ENCODE results near the gene CCDC171.
"Not testable (repeated sequence)": the region's sequence is repeated elsewhere in the genome, so short reads cannot be mapped to it uniquely, and the experiment has no call there.

CCDC171 gene

DNA sequence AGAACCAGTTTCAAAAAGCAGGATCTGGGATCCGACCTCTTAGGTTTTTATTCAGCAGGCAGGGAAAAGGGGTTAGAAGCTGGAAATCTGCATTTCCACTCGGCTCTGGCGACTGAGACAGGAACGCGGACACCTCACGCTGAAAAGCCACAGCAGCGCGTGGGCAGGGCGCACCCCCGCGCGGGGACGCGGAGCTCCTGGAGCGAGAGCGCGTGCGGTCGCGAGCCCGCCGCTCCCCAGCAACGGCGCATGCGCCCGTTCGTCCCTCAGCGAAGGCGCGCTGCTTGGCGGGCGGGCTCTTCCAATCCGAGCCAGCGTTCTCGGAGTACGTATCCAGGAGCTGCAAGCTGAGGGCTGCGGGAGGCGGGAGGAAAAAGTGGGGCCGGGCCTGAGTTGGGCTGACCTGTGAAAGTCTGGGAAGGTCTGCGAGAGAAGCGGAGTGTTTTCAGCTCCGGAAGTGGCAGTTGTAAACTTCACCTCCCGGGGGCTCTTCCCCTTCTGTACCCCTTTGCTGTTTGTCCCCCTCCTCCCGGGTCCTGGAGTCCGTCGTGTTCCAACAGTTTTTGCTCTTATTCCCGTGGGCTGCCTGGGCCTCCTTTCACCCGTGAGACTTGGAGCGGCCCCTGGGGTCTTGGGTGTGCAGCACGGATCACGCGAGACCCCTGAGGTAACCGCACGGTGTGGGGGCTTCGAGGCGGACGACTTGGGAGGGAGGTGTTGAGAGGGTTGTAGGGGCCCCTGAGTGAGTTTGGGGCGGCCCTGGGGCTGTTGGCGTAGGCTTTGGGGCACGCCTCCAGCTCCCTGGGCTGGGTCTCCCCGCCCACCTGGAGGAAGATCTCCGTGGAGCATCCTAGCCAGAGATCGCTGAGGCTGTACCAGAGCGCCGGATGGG, at the start of gene CCDC171:
TSS of gene CCDC171 (plus strand) at position 408 of the 892 bp plus-strand sequence. CDS start 11,046 bp downstream, outside the sequence.
- peak; percentile 98 for DNase-seq (ENCODE audit: low spot score)

DNA sequence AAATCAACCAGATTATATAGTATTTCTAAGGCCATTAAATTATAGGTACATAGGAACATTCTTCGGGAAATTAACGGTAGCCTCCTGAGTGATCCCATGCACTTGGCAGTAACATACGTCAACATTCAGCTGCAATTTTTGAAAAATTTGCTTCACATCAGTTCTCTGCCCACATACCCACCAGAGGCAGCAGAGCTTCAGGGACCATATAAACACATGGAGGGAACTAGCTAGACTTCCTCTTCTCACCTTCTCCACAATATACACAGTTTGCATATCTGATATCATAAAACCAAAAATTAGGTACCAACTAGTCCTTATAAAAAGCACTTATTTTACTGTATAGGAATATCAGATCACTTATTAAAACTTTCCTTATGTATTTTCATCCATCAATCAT, 46.9 kb upstream of the CCDC171 start:
- DNase-seq (ENCODE audit: low spot score): no peak

DNA sequence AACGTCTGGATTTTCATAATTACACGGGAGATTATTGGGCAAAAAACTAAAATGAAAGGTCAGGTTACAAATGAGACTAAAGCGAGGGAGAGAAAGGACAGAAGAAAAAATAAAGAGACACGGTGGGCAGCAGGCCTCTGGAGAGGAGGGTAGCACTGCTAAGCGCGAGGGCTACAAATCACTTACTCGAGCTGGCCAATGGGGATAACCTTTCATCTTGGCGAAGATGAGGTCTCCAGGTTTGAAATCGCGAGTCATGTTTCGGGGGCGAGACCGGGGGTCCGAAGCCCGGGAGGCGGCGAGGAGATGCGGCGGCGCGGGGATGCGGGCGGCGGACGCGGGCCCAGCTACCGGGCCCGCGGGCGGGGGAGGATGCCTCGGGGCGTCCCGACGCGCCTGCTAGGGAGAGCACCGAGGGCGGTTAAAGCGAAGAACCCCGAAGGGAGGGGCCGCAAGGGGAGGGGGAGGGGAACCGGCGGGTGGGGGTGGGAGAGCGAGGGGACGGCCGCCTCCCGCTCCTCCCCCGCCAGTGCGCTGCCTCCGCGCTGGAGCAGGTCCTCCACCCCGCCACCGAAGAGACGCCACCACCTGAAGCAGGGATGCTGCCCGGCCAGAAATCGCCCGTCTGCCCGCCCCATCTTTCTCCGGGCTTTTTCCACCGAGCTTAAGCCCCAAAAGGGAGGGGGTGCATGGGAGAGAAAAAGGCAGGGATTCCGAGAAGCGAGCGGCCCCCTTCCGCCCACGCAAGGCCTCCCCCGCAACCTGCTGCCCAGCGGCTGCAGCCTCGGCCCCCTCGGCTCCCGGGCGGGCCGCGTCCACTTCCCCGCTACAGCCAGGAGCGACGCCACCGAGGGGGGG, 42.7 kb upstream of the CCDC171 start:
- DNase-seq (ENCODE audit: low spot score): peak; percentile 71

DNA sequence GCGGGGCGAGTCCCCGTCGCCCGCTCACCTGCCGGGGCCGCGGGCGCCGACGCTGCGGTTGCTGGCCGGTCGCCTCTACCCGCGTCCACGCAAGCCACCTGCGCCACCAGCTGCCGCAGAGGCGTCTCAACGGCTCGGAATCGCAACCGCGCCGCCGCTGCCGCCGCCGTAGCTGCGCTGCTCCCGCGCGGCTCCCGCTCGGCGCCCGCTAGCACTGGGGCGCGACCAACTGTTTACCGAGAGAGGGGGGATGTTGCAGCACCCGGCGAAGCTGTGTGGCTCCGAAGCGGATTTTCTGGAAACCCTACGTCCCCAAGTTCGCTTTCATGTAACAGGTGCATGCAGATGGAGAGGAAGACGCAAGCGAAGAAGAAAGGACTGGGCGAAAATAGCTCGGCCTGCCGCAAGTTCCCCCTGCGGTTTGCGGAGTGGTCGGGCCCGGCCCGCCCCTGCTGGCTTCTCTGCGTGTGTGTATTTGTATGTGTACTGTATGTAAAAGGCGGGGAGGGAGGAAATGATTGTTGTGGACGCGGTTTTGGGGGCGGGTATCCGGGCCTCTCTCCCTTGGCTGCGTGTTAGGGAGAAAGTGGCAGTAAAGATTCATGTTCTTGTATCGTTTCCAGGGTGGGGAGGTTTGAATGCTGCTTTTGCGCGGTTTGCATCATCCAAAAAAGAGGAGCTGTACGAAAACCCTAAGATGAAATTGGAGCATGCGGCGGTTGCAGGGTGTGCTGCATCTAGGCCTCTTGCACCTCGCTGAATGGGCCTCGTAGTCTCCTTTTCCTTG, 41.9 kb upstream of the CCDC171 start, which contains the start of gene PSIP1:
TSS of gene PSIP1 (minus strand) at position 182 of the 787 bp plus-strand sequence. CDS start 782 bp downstream, outside the sequence.
- DNase-seq (ENCODE audit: low spot score): peak; percentile 91

DNA sequence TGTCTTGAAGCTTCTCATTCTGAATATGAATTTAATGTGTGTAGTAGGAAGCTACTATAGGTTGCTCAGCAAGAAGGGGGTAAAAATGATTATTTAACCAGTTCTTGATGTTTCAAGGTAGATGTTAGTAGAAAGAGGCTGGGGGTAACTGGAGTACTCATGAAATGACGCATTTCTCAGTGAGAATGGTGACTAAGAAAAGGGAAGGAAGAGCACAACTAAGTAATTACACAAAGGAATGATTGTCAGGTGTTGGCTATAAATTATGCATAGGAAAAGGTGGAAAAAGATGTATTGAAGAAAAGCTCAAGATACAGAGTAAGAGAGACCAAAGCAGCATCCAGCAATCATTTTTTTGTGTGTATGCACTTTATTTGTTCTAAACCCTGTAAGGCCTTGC, 40.6 kb upstream of the CCDC171 start:
- DNase-seq (ENCODE audit: low spot score): no peak

DNA sequence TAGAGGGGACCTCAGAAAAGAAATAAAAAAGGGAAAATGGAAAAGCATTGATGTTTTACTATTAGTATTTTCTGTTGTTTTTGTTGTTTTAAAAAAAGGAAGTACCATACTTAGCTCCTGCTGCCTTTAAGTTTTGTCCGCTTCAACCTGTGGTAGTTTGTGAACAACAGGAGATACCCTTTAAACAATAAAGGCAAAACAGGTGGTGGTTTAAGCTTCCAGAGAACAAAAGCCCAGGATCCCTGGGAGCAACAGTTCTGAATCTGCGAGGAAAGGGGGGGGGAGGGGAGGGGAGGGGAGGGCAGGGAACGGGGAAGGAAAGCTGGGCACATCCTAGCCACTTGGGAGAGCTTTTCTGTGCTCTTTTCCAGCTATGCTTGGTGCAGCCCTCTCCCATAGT, 40.0 kb upstream of the CCDC171 start:
- no peak for DNase-seq (ENCODE audit: low spot score)

DNA sequence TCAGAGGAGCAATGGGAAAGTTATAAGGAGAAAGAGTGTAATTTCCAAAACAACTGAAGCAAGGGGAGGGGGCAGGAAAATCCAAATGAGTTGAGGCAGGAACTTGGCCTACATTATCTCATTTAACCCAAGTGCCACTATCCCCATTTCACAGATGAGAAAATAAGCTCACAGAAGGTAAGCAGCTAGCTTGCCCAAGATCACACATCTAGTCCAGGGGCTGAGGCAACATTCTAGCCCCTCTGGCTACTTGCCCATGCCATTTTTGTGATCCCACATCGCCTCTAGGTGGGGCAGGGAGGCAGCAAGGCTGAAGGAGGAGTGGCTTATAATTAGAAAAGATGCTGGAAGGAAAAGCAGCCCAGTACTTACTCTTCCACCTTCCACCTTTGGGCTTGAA, 39.5 kb upstream of the CCDC171 start:
- DNase-seq (ENCODE audit: low spot score): peak; percentile 48

DNA sequence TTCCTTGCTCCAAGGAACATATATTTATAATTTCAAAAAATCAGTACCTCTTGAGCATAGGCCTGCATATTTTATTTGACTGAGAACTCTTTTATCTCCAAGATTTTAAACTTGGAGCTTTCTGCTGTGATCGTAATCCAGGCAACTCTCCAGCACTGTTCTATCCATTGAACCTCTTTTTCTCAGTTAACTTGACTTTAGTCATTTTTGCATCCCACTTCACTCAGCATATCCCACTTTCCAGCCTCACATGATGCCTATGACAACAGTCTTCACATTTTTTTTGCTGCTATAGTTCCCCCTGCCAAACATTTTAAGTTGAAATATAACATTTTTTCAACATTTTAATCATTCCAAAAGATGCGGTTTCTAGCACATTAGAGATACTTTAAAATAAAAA, 33.0 kb upstream of the CCDC171 start:
- no peak for DNase-seq (ENCODE audit: low spot score)

DNA sequence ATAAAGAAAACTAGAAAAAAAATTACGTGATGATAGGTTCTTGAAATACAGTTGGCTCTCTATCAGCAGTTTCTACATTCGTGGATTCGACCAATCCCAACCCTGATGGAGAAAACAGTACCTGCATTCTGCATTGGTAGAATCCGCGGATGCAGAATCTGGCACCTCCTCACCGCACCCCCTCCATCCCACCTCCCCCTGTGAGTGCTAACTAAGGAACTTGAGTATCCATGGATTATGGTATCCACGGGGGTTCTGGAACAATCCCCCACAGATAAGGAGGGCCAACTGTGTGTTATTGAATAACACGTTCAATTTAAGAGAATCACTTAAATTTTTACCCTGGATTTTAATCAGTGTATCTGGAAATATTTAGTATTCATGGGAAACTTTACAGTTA, 31.6 kb upstream of the CCDC171 start:
- no peak for DNase-seq (ENCODE audit: low spot score)

DNA sequence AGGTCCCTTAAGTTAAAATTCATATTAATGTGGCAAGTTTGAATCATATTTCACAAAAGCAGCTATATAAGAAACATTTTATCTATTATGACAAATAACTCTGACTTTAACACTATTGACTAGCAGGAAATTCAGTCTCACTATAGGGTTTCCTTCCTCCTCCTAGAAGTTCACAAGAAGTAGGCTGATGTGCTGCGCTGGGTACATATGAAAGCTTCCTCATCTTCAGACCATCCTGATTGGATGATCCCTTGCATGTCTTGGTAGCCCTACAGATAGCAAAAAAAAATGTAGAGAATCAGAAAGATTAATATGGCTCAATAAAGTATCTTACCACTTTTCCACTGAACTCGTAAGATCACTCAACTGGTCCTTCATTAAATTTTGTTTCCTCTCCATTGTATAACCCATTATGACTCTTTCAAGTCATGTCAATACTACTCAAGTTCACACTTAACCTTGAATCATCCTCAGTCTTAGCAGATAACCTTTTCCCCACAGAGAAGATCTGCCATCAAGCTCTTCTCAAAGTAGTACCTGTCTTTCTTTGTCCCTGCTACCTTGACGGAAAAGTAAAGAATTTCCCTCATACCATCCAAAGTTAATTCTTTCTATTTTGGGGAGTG, 30.6 kb upstream of the CCDC171 start:
- DNase-seq (ENCODE audit: low spot score): no peak

DNA sequence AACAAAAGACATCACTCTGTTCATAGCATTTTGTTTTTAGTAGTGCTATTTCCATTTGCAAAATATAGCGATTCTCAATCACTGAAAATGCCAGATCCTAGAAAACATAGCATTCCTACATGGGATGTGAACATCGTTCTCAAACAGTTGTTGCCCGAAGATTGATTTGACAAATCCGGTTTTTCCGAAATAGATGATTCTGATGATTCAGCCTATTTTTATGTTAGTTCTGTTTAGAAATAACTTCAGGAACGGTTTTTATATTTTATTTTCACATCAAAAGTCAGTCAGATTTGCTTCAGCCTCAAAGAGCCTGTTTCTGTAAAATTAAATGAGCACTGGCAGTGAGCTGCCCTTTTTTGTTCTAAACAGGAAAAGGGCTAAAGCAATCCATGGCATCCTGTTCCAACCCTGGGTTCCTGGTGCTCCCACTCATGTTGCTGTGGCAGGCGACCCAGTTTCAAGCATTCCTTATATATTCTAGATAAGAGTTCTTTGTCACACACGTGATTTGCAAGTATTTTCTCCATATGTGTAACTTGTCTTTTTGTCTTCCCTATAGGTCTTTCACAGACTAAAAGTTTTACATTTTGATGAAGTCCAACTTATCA, 27.9 kb upstream of the CCDC171 start:
- DNase-seq (ENCODE audit: low spot score): no peak

DNA sequence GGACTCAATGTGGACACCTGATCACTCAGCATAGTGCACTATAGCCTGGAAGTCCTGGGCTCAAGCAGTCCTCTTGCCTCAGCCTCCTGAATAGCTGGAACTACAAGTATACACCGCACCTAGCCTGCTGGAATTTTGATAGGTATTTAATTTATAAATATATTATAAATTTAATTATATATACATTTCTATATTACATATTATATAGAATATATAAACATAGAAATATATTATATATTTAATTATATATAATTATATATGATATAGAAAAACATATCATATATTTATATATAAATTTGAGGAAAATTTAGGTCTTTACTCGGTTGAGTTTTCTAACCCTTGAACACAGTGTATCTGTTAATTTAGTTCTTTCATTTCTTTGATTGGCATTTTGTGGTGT, 26.9 kb upstream of the CCDC171 start:
- no peak for DNase-seq (ENCODE audit: low spot score)

DNA sequence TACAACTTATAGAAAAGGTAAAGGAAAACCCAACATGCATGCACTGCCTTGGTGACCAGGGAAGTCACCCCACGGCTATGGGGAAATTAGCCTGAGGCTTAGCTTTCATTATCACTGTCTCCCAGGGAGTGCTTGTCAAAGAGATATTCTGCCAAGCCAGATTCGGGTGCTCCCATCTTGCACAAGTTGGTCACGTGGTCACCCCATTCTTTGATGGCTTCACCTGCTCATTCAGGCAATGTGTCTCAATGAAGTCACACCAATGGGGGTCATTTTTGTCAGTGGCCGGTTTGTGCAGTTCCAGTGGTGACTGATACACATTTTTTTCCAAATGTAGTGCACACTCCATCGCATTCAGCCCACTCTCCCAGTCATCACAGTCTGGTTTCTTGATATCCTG, 25.8 kb upstream of the CCDC171 start:
- not testable (repeated sequence) for DNase-seq (ENCODE audit: low spot score)

DNA sequence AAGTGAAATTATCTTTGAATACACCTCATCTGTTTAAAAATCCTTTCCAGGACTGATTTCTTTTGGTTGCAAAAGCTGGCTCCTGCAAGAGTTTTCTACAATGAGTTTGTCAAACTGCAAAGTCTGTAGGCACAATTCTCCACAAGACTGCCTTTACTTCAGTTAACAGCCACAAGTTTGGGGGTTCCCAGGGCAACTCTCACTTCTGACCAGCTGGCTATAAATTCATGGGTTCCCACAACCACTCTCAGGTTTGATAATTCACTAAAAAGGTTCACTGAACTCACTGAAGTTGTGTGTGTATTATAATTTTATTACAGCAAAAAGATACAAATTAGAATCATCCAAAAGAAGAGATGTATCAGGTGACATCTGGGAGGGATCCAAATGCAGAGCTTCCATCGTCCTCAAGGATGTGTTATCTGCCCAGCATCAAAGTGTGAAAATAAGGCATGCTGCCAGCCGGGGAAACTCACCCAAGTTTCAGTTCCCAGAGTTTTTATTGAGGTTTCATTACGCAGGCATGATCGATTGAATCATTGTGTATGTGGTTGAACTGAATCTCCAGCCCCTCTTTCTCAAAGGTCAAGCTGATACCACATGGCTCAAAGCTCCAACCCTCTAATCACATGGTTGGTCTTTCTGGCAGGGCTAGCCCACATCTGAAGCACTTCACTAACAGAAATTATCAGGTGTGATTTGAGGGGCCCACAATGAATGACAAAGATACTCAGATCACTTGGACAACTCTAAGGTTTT, 23.1 kb upstream of the CCDC171 start:
- DNase-seq (ENCODE audit: low spot score): no peak

DNA sequence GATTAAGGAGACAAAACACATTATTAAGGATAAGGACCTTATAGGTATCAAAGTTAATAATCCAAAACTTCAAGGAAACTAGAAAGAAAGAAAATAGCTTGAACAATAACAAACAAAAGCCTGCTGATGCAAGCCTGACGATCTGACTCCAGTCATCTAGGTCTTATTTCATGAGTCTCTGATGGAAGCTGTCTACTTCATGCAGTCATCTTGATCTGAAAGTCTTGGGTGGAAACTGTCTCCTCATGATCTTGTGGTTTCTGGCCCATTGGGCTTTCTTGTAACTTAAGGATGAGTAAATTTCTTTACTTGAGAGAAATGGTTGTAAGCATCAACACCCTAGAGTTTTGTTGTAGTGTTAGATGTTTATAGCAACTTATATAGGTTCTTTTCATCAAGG, 21.5 kb upstream of the CCDC171 start:
- no peak for DNase-seq (ENCODE audit: low spot score)

DNA sequence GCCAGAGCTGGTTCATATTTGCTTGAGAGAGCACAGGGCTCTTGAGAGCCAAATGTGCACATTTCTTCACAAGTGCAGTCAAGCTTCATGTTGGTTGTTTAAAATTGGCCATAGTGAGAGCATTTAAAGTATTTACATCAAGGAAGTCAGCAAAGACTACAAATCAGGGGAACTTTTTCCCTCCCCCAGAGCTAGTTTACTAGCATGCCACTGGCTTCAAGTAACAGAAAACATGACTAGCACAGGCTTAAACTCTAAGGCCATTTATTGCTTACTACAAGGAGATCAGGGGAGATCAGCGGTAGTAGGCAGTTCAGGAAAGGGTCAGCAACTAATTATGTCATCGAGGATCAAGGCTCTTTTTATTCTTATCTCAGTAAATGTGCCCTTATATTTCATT, 11.0 kb upstream of the CCDC171 start:
- DNase-seq (ENCODE audit: low spot score): no peak

DNA sequence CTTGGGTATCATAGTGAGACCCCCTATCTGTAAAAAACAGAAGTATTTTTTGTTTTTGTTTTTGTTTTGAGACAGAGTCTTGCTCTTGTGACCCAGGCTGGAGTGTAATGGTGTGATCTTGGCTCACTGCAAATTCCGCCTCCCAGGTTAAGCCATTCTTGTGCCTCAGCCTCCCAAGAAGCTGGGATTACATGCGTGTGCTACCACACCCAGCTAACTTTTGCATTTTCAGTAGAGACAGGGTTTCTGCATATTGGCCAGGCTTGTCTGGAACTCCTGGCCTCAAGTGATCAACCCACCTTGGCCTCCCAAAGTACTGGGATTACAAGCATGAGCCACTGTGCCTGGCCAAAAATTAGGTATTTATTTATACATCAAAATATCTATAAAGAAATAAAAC, 10.2 kb upstream of the CCDC171 start:
- no peak for DNase-seq (ENCODE audit: low spot score)

DNA sequence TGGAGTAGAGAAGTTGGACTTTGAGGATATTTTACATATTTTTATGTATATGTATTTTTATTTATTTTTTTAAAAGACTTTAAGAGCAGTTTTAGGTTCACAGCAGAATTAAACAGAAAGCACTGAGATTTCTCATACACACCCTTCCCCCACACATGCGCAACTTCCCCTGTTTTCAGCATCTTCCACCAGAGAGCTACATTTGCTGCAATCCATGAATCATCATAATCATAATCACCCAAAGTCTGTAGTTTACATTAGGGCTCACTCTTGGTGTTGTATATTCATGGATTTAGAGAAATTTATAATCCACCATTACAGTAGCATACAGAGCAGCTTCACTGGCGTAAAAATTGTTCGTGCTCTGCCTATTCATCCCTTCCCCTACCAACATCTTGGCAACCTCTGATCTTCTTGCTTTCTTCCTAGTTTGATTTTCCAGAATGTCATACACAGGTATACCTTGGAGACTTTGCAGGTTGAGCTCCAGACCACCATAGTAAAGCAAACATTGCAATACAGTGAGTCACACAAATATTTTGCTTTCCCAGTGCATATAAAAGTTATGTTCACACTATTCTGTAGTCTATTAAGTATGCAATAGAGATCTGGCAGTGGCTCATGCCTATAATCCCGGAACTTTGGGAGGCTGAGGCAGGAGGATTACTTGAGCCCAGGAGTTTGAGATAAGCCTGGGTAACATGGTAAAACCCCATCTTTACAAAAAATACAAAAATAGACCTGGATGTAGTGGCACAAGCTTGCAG, 9.6 kb upstream of the CCDC171 start:
- DNase-seq (ENCODE audit: low spot score): no peak

DNA sequence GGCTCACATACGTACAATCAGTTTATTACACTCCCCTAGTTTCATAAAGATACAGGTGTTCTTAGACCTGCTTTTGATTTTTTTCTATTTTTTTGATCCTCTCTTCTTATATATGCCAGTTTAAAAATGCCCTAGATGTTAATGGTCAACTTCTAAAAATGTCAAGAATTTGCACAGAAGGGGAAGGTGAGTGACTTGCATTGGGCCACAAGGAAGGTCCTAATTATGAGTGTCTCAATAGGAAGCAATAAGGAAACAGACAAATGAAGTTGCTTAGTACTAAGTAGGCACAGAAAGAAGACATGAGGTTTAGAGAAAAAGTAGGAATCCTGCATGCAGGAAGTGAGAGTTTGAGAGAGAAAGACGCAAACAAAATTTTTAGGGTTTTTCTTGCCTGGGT, 3.2 kb upstream of the CCDC171 start:
- DNase-seq (ENCODE audit: low spot score): no peak

DNA sequence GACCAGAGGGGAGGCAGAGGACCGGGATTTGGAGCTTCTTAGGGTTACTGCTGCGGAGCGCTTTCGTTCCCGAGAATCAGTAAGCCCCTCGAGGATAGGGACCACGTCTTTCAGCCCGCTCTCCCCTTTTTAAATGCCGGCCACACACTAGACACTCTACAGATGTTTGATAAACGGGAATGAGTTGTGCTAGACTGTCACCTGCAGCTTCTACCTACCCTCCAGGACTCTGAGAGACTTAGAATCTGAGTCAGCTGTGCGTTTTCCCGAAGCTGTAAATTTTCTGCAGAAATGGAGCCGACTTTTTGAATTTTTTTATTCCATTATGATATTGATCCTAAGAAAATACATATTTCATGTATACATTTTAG, 670 bp downstream of the CCDC171 start:
- no peak for DNase-seq (ENCODE audit: low spot score)
